OCI-LY3 (cell line): ENCODE measurements around the gene TCF4.
A peak's percentile ranks its signal among the peaks of the same experiment; 100 is the strongest.

Experiments used
- H2AFZ ChIP-seq: fragments of 200-600, 300-600 bp; shearing (Covaris generic); 2 replicates; pipeline ENCODE4 v1.6.0; 2014; ENCODE audit warnings: antibody characterized with exemption, low read depth, low read length
- H3K27ac ChIP-seq: fragments of 200-600, 300-600 bp; sonication (generic); 2 replicates; pipeline ENCODE4 v1.5.1; 2014; ENCODE audit warnings: mild to moderate bottlenecking, low read length, moderate library complexity, mixed read lengths
- H3K27me3 ChIP-seq: fragments of 200-600, 300-600 bp; sonication (generic); 2 replicates; pipeline ENCODE4 v1.6.1; 2014; ENCODE audit warnings: low read depth, low read length, mixed read lengths
- H3K36me3 ChIP-seq: fragments of 200-600, 300-600 bp; sonication (generic); replicated peaks from 2 replicates; pipeline ENCODE3; 2014; ENCODE audit warnings: low read depth, low read length, mixed read lengths
- H3K4me1 ChIP-seq: fragments of 300-600, 200-600 bp; sonication (generic); 2 replicates; pipeline ENCODE4 v1.6.1; 2014; ENCODE audit warnings: low read length, mixed read lengths
- H3K4me2 ChIP-seq: fragments of 200-600, 300-600 bp; sonication (generic); 2 replicates; pipeline ENCODE4 v1.6.1; 2014; ENCODE audit warnings: low read length, mixed read lengths
- H3K4me3 ChIP-seq: fragments of 300-600, 200-600 bp; sonication (generic); 2 replicates; pipeline ENCODE4 v1.5.1; 2014; ENCODE audit warnings: antibody characterized with exemption, mild to moderate bottlenecking, low read length, moderate library complexity
- H3K79me2 ChIP-seq: fragments of 300-600, 200-600 bp; shearing (Covaris generic); 2 replicates; pipeline ENCODE4 v1.6.1; 2014; ENCODE audit warnings: mild to moderate bottlenecking, low read length, mixed read lengths
- H3K9ac ChIP-seq: fragments of 300-600, 200-600 bp; shearing (Covaris generic); 2 replicates; pipeline ENCODE4 v1.6.0; 2014; ENCODE audit warnings: mild to moderate bottlenecking, low read length, moderate library complexity
- H3K9me3 ChIP-seq: fragments of 200-600, 300-600 bp; shearing (Covaris generic); 2 replicates; pipeline ENCODE4 v1.6.1; 2014; ENCODE audit warnings: low read length, mixed read lengths; ENCODE audit not compliant: insufficient read depth
- H4K20me1 ChIP-seq: fragments of 200-600, 300-600 bp; sonication (generic); 2 replicates; pipeline ENCODE4 v1.6.1; 2016; ENCODE audit warnings: low read length, mixed read lengths; ENCODE audit not compliant: insufficient read depth
- CTCF ChIP-seq: fragments of 200-600, 300-600 bp; sonication (generic); IDR thresholded peaks from 2 replicates; pipeline ENCODE4 v1.5.1; 2014; ENCODE audit warnings: antibody characterized with exemption, low read length, low read depth
- EZH2phosphoT487 ChIP-seq: fragments of 200-600 bp; shearing (Covaris generic); IDR thresholded peaks from 2 replicates; pipeline ENCODE4 v1.6.1; 2018; ENCODE audit warnings: antibody characterized with exemption, mixed run types, low read depth

Gene TCF4

DNA sequence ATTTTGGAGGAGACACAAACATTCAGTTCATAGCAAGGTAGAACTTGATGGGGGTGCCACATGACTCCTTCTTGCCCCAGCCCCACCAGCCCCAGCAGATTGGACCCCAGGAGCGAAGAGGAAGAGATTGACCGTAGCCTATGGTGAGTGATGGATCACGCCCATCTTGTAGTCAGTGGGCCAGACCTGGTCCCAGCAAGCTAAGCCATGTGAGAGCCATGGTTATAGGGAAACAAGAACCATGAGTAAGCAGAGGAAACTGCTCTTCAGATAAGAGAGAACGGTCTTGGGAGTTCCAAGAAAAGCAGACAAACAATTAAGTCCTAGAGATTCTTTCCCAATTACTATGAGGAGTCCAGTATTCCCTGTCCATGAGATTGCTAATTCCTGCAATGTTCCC, 4.6 kb upstream of the TCF4 start:
- no peaks in the 10 kb centered on the region for H3K9me3 ChIP-seq
- peak overlapping the region; percentile 5; the same call in 1 of the 2 replicates for H3K27ac ChIP-seq

GRCh38 chr18:55592106-55592505, 4.1 kb upstream of the TCF4 start:
- Histone ChIP-seq H3K27ac (peak overlapping the region; percentile 5; the same call in 1 of the 2 replicates), H3K9ac (no peak overlapping the region), H3K4me1 (peaks cover 26% of the 10 kb centered on the region), H3K36me3 (no peaks in the 10 kb centered on the region), H3K4me3 (no peak overlapping the region), H3K4me2 (peak overlapping the region; percentile 4; the same call in 1 of the 2 replicates), H3K27me3 (no peaks in the 10 kb centered on the region), H3K9me3 (no peaks in the 10 kb centered on the region), H4K20me1 (no peaks in the 10 kb centered on the region), H2AFZ (peak overlapping the region; percentile 20; the same call in 1 of the 2 replicates), H3K79me2 (peaks cover 28% of the 10 kb centered on the region)
- TF ChIP-seq CTCF, result no peak
- no peak for TF ChIP-seq EZH2phosphoT487

More for the DNA sequence above, 4.6 kb upstream of the TCF4 start:
- Histone ChIP-seq H3K27me3 (no peaks in the 10 kb centered on the region), H3K4me3 (no peak overlapping the region), H2AFZ (peak overlapping the region; percentile 20; the same call in 1 of the 2 replicates), H3K36me3 (no peaks in the 10 kb centered on the region), H3K79me2 (peaks cover 24% of the 10 kb centered on the region), H4K20me1 (no peaks in the 10 kb centered on the region), H3K4me1 (peaks cover 26% of the 10 kb centered on the region), H3K4me2 (peak overlapping the region; percentile 4; the same call in 1 of the 2 replicates), H3K9ac (no peak overlapping the region)
- TF ChIP-seq CTCF, result no peak
- no peak for TF ChIP-seq EZH2phosphoT487

GRCh38 chr18:55589625-55590291, 1.8 kb upstream of the TCF4 start:
- peak overlapping the region; percentile 88 for H3K27ac ChIP-seq
- H2AFZ ChIP-seq, result peak overlapping the region; percentile 5; the same call in 1 of the 2 replicates
- H3K27me3 ChIP-seq, result no peaks in the 10 kb centered on the region
- H4K20me1 ChIP-seq, result no peaks in the 10 kb centered on the region
- peak overlapping the region; percentile 92 for H3K9ac ChIP-seq
- no peaks in the 10 kb centered on the region for H3K9me3 ChIP-seq
- H3K4me2 ChIP-seq, result peak overlapping the region; percentile 75
- peak overlapping the region; percentile 75 for H3K4me3 ChIP-seq
- peaks cover 51% of the 10 kb centered on the region for H3K79me2 ChIP-seq
- peaks cover 22% of the 10 kb centered on the region for H3K36me3 ChIP-seq
- peak; percentile 14; the same call in 1 of the 2 replicates for TF ChIP-seq CTCF
- no peak for TF ChIP-seq EZH2phosphoT487
- H3K4me1 ChIP-seq, result peaks cover 26% of the 10 kb centered on the region

GRCh38 chr18:55588870-55589595, 1.0 kb upstream of the TCF4 start:
- H2AFZ ChIP-seq, result no peak overlapping the region
- peak overlapping the region; percentile 88 for H3K27ac ChIP-seq
- H3K9ac ChIP-seq, result peak overlapping the region; percentile 92
- no peak for TF ChIP-seq EZH2phosphoT487
- peaks cover 30% of the 10 kb centered on the region for H3K36me3 ChIP-seq
- peak overlapping the region; percentile 75 for H3K4me2 ChIP-seq
- H3K79me2 ChIP-seq, result peaks cover 58% of the 10 kb centered on the region
- H3K4me3 ChIP-seq, result peak overlapping the region; percentile 75
- H4K20me1 ChIP-seq, result no peaks in the 10 kb centered on the region
- no peaks in the 10 kb centered on the region for H3K9me3 ChIP-seq
- H3K4me1 ChIP-seq, result peaks cover 26% of the 10 kb centered on the region
- H3K27me3 ChIP-seq, result no peaks in the 10 kb centered on the region
